D721Med (cell line): ENCODE data around the gene GPC3.

Source experiments
- DNase-seq: peaks from one replicate; pipeline ENCODE4 v3.0.0; 2011; ENCODE audit warnings: low spot score; ENCODE audit not compliant: insufficient read length
- FAIRE-seq: peaks from 2 replicates; lab custom pipeline; 2011; peaks lifted over from hg19 to GRCh38; lab: Jason Lieb, UNC
- CTCF ChIP-seq: IDR thresholded peaks from 2 replicates; pipeline ENCODE4 v1.5.1; 2012; ENCODE audit warnings: mild to moderate bottlenecking, control low read depth; ENCODE audit not compliant: insufficient read depth; ENCODE audit errors: missing control alignments

Gene GPC3

GRCh38 chrX:133968109-133968508 lies 17.3 kb downstream of the GPC3 start:
- TF ChIP-seq CTCF: no peak
- no peak for FAIRE-seq

GRCh38 chrX:133966199-133966598 lies 19.2 kb downstream of the GPC3 start:
- no peak for TF ChIP-seq CTCF
- FAIRE-seq (no peak), DNase-seq (no peak)

More at GRCh38 chrX:133968109-133968508, 17.3 kb downstream of the GPC3 start:
- no peak for DNase-seq

- no peak for FAIRE-seq
- no peak for TF ChIP-seq CTCF
Observed at GRCh38 chrX:133965321-133965720, 20.1 kb downstream of the GPC3 start.

GRCh38 chrX:133961046-133961445 lies 24.3 kb downstream of the GPC3 start:
- FAIRE-seq (no peak), DNase-seq (no peak)
- TF ChIP-seq CTCF: no peak

More at GRCh38 chrX:133965321-133965720, 20.1 kb downstream of the GPC3 start:
- no peak for DNase-seq

GRCh38 chrX:133959972-133960371 lies 25.4 kb downstream of the GPC3 start:
- DNase-seq: no peak
- TF ChIP-seq CTCF: no peak
- no peak for FAIRE-seq

- TF ChIP-seq CTCF: no peak
- FAIRE-seq: no peak
- no peak for DNase-seq
Observed at GRCh38 chrX:133958997-133959688, 26.3 kb downstream of the GPC3 start.
